ENCODE results near the gene GOLPH3.

The GOLPH3 gene

DNA sequence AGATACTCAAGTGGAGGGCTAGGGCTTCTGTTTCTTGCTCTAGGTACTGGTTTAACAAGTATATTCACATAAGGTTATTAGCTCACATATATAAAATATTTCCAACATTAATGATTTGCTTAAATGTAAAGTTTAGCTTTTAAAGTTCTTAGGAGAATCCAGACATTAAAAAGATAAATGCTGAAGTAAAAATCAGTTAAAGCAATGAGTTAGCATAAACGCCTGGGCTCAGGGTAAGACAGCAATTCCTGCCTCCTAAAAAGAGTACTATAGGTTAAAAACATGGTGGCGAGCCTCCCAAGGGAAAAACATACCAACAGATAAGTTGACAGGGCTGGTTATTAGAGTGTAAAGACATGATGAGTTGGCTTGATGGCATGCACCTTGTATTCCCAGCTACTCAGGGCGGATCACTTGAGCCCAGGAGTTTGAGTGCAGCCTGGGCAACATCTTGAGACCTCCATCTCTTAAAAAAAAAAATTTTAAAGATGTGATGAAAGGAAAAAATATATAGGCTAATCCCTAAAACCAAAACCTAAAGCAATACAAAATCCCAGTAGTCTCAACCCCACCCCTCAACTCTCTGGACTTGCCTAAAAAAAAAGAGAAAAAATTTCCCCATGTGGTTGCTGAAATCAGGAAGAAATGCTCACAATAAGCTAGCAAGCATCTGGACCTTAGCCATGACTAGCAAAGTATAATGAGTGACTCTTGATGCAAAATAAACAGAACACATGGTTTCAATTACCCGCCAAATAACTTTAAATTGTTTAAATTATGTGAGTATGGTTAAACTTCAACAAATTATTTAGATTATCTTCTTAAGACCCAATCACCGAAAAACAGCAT, 3.6 kb downstream of the GOLPH3 start:
- DNase-seq, result no peak

DNA sequence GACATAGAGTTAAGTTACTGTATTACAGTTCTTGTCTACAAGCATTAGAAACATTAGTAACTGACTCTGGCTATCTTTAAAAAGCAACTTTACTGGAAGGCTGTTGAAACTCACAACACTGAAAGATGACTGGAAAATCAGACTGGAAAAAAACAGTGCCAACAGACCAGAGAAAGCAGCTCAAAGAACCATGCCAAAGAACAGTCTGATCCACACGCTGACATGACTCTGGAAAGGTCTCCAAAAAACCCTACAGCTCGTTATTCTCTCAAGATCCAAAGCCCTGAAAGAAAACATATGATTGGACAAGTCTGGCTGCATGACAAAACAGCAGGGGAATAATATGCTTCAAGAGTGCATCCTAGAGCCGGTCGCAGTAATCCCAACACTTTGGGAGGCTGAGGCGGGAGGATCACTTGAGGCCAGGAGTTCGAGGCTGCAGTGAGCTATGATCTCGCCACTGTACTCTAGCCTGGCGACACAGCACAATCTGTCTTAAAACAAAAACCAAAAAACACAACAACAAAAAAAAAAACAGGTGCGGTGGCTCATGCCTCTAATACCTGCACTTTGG, 5.6 kb downstream of the GOLPH3 start:
- DNase-seq, result no peak

DNA sequence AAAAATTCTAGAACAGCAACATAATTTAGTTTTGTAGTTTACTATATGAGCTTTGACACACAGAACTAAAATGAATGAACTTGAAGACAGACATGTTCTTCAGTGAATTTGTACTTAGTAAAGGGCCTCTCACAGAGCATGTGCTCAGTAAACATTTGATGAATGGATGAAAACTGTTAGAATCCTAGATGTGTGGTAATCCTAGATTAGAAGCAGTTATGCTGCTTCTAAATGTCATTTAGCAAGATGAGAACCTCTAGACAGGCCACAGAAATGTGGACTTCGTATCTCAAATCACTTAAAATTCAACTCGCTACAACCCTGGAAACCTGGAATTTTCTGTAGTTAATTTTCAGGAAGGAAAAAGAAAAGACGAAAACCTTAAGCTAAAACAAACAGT, 8.5 kb downstream of the GOLPH3 start:
- no peak for DNase-seq

DNA sequence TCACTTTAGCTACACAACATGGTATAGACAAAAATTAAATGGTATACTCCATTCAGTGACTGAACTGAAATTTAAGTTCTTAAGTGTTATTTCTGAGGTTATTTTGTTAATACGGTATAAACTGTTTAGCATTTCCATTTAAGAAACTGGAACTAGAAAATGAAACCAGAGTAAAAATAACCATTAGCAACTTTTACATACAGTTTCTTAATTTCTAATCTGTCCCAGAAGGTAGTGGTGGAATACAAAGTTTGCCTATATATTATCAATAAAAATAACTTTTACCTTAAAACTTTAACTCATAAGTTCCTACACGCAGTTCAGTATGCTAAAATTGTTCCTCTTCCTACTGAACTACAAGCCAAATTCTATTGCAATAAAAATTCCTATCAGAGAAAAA, 10.3 kb downstream of the GOLPH3 start:
- no peak for DNase-seq

DNA sequence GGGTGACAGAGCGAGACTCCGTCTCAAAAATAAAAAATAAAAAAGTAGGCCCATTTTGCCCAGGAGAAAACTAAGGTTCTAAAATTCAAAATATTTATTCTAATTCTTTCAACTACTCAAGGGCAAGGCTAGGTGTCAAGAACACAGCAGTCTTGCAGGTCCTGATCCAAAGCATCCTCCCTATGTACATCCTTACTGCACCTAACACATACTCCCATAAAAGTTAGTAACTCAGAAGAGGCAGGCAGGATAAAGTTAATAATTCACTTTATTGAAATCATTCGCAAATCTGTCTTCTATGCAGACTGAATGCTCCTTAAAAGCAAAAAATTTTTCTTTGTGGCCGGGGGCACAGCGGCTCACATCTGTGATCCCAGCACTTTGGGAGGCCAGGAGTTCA, 11.1 kb downstream of the GOLPH3 start:
- no peak for DNase-seq

DNA sequence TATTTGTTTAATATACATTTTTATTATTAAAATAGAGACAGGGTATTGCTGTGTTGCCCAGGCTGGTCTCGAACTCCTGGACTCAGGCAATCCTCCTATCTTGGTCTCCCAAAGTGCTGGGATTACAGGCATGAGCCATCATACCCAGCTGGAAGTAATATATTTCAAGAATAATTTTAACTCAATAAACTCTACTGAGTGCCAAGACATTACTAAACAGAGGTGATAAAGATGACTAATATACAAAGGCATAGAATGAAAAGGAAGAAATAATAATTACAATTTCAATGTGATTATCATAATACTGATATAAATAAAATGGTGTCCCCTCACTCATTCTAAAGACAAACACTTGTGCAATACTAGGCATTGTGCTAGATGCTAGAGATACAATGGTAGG, 13.9 kb downstream of the GOLPH3 start:
- DNase-seq, result no peak

DNA sequence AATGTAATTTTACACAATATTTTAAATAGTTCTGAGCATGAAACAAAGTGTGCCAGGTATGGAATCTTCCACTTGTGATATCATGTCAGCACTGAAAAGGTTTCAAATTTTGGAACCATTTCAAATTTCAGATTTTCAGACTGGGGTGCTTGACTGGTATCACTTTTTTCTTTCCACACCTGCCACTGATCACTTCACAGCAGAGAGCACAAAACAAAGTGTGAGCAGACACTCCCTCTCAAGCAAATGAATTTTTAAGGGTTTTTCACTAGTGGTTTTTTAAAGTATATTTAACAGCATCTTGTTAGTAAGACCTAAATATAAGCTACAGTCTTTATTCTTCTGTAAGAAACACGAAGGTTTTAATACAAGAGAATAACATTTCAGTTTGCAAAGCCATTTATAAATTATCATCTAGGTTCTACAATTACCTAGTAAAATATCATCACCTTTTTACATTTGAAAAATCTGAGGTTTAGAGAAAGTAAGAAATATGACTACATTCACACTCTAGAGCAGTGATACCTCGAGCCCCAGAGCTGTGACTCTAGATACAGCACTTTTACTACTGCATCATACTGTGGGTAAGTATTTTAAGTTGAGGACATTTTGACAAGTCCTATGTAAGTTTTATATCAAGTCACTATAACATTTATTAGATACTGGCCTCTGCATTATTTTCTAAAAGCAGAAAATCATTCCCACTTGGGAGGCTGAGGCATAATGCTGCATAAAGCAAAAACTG, 14.6 kb downstream of the GOLPH3 start:
- no peak for DNase-seq

DNA sequence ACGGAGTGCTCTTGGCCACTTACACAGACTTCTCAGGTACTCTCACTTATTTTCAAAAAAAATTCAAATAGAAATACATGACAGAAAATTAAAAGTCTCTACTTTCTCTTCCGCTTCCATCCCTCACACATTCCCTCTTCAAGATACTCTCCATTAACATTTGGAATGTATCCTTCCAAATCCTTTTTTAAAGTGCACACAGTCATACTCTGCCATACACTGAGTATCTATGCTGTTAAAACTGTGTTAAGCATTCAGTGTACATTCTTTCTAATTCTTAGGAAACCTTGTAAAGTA, 15.5 kb downstream of the GOLPH3 start:
- DNase-seq, result no peak

DNA sequence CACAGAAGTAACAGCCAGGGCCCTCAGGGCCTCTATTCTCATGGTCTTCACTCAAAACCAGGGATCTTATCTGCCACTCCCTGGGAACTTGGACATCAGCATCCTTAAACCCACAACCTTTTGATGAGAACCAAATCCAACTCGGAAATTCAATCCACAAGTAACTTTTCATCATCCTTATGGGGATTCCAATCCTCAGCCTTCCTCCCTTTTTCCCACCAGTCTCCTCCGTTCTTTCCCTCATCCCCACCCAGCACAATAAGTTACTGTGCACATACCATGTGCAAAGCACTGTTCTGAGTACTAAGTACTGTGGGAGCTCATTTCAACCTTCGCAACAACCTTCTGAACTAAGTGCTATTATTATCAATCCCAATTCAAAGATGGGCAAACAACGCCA, 17.0 kb downstream of the GOLPH3 start:
- DNase-seq, result no peak

DNA sequence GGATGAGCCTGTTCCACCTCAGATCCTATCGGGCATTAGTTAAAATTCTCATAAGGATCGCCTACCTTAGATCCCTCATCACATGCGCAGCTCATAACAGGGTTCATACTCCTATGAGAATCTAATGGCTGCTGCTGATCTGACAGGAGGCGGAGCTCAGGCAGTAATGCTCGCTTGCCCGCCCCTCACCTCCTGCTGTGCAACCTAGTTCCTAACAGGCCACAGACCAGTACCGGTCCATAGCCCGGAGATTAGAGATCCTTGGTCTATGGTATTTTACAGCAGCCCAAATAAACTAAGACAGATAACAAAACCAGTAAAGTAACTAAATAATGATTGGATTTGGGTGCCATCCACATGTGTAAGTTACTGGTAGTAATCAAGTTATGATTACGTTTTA, 17.5 kb downstream of the GOLPH3 start:
- no peak for DNase-seq

DNA sequence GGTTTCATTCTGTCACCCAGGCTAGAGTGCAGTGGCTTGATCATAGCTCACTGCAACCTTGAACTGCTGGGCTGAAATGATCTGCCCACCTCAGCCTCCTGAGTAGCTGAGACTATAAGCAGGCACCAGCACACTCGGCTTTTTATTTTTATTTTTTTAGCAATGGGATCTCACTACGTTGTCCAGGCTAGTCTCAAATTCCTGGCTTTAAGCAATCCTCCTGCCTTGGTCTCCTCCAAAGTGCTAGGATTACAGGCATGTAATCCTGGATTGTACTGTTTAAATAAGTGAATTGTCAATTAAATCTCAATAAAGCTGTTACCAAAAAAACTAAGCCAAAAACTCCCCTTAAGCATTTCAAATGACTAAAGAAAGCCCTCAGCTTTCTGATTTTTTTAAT, 18.9 kb downstream of the GOLPH3 start:
- DNase-seq, result no peak

DNA sequence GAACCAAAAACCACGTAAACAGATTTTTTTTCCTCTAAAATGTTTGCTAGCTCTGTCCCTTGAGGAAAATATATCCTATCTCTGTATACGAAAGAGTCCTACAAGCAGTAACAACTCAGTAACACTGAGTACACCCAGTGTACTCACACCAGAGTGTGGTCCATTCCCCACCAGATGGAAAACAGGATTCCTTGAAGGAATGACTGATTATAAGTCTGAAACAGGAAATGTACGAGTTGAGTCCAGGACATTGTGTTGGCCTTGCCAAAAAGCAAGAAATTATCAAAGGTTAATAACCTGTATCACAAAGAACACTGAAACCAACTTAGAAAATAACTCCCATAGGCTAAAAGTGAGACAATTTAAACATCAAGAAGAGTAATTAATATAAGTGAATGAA, 20.4 kb downstream of the GOLPH3 start:
- no peak for DNase-seq

DNA sequence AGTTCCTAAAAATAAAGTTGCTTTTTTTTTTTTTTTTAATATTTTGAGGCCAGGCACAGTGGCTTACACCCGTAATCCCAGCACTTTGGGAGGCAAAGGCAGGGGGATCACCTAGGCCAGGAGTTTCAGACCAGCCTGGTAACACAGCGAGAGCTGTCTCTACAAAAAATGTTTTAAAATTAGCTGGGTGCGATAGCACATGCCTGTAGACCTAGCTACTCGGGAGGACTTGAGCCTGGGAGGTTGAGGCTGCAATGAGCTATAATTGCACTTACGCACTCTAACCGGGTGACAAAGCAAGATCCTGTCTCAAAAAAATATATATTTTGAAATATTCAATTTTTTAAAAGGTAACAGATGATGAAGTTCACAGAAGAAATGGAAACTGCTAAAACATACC, 22.9 kb downstream of the GOLPH3 start:
- no peak for DNase-seq

DNA sequence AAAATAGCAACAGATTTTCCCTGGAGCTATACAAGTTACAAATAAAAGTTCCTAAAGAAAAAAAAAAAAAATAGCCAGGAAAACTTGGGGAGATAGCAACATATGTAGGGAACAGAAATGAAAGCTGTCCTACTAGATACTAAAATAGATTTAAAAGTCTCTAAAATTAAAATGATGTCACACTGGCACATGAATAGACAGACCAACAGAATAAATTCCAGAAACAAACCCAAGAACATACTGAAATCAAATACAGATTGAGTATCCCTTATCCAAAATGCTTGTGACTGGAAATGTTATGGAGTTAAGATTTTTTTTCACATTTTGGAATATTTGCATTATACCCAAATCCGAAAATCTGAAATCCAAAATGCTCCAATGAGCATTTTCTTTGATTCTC, 23.8 kb downstream of the GOLPH3 start:
- no peak for DNase-seq

DNA sequence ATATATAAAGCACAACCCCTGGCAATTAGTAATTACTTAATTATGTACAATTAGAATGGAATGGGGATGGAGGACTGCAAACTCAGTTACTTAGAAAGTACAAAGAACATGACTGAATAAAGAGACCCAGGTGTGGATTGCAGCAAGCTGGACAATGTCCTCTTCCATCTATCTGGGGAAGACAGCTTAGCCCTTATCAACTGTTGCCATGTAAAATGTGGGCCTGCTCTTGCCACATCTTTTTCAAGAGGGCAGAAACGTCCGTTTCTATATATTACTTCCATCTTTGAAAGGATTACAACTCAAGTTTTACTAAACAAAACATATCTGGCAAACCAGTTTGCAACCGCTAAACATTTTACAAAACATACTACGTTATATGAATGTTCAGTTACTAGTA, 26.2 kb downstream of the GOLPH3 start:
- no peak for DNase-seq

DNA sequence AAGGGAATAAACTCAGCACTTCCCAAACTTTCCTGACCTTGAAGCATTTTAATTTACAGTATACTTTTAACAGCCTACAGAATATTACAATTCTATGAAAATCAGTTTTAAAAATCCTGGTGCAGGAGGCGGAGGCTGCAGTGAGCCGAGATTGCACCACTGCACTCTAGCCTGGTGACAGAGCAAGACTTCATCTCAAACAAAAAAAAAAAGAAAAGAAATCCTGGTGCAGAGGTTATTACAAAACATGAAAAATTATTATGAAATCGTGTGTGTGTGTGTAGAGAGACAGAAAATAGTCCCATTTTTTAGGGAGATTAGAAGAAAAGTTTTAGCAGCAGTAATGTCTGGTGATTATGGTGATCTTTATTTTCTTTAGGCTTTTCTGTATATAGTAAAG, 26.9 kb downstream of the GOLPH3 start:
- no peak for DNase-seq

DNA sequence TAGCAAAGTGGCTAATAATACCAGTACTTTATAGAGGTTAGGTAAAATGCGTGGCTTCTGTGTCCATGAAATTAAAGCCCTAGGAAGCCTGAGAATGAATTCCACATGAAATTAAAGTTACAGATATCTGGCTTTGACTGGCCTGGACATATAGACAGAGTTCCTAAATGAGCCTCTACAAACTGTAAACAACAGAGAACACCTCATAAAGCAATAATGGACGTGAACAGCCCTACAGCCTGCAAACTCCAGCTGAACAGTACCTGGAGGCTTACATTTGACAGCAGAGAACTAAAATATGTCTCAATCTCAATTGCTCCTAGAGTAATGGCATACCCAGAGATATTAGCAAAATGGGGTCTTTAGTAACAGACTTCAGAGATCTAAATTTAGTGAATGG, 28.7 kb downstream of the GOLPH3 start:
- no peak for DNase-seq

DNA sequence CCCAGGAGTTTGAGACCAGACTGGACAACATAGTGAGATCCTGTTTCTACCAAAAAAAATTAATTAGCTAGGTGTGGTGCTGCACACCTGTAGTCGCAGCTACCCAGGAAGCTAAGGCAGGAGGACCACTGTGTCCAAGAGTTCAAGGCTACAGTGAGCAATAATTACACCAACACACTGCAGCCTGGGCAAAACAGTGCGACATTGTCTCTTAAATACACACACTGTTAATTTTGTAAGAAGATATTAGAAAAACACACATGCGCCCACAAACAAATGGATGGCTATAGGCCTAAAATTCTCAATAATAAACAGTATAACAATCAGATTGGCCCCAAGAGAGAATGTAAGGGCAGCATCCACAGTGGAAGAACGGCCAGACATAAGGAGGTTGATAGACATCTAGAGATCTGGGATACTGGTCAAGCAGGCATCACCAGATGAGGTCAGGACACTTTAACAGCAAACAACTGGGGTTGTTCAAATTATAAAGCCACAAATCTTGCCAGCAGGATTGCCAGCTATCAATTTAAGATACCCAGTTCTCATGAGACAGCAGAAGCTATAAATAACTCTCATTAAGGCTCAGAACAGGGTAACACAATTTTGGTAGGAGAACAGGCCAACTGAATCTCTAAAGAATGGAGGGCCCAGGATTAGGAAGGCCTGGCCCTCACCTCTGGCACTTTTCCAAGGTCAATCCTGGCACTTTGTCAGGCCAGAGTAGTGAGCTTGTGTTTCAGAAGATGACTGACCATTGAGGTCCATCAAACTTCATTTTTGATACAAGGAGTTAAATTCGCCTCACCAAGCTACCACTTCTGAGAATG, 29.5 kb downstream of the GOLPH3 start:
- DNase-seq, result no peak

DNA sequence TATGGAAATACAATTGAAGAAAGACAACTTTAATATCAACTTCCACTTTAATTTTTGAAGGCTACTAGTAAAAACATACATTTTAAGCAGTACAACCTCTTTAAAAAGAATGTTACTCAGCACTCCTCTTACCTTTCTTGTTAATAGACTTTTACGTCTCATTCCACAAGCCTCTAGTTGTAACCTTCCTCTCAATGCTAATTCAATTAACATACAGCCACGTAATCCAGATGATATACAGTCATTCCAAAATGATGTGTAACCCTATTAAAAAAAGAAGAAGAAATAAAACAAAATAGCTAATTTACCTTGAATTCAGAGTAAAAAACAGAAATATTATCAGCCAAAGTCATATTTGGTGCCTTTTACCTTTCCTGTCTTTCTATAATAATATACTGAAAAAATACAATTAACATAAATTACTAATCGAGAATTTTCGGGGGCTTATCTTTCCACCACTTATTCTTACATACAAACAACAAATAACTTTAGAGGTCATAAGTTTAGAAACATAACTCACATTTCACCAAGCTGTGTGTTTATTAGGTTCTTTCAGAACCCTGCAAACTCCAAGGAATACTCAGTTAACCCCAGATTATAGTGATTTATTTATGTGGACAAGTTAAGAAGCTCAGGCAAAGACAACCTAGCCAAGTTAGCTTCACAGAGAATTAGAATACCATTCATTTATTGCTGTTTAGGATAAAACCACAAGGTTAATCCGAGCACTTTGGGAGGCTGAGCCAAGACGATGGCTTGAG, 30.3 kb downstream of the GOLPH3 start:
- DNase-seq, result no peak

DNA sequence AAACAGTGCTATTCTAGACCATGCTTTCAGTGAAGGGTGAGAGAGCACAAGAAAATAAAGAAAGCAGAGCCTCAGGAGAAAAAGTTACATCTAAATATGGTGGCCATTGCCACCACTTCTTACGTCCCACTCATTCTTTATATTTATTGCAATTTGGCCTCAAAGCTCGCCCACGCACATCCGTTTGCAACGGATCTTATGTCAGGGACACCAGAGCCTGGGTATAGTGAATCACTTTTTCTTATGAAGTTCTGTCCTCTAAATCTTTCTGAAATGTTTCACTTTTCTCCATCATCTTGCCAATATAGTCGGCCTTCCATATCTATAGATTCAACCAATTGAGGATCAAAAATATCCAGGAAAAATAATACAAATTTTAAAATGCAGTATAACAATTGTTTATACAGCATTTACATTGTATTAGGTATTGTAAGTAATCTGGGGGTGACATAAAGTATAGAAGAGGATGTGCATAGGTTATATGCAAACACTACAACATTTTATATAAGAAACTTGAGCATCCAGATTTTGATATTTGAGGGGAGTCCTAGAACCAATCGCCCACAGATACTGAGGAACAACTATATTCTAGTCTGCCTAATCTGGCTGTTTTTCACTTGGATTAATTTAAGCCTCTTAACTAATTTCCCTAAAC, 35.2 kb downstream of the GOLPH3 start:
- DNase-seq, result no peak

DNA sequence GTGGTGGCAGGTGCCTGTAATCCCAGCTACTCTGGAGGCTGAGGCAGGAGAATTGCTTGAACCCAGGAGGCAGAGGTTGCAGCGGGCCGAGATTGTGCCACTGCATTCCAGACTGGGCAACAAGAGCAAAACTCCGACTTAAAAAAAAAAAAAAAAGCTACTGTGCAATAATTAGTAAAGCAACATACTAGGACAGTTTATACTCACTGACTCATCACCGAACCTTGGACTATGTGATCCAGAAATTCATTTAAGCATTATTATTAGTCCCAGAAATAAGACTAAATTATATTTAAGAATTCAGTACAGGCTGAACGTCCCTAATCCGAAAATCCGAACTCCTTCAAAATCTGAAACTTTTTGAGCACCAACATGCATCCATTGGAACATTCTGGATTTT, 37.8 kb downstream of the GOLPH3 start:
- no peak for DNase-seq

DNA sequence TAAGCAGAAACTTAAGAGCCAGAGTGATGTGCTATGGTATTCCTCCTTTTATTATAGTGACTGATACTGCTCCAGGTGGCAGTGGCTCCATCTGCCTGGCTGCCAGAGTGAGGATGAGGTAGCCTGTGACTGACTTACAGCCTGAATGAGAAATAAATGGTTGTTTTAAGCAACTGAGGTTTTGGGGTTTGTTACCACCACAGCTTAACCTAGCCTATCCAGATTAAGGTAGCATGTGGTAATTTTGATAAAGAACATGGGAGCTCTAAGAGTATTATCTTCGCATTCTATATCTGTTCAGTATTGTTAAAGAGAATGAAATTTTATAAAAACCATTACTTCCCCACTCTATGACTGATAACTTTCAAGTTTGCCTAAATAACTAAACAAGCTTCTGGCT, 39.0 kb downstream of the GOLPH3 start:
- no peak for DNase-seq
